ENCODE results near the gene PIK3R6. TPM values are rescaled to one million over a fixed set of nuclear protein-coding genes. Genes with fewer than 3 reads are reported as not detected.

PIK3R6 gene
- total and polyA plus RNA-seq, 2 of the 13 experiments (the other 11 are each of a cell fraction or from before 2014, with no cell fraction given) = not detected

DNA sequence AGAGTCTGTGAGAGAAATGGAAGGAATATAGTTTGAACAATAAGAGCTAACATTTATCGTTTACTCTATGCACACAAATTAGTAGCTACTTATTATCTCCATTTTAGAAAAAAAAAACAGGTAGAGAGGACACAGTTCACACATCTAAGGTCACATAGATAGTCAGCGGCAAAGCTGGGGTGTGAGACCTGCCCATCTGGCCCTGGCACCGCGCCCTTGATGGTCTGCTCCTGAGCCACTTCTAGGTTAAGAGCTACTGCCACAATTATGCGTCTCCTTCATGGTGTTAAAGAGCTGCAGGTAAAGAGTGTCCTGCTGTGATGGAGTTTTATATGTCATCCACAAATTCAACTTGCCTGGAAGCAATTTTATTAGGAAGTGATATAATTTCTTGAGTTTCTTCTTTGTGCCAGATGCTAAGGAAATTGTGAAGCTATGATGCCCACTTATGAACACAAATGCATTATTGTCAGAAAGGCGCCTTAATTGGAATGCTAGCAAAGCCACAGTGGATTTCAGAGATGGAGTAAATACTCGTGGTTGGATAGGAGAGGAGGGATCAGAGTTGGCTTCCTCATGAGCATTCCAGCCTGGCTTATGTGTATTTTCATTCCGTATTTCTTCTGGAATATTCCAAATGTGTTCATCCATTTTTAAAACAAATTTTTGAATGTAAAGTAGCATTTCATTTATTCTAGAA is 47.0 kb downstream of the PIK3R6 start:
- Histone ChIP-seq H3K36me3 (replicated peaks in 1 of 2; ENCODE audit: control insufficient read depth in 1 of 2, insufficient read depth in 2 of 2, low read length in 2 of 2) (no peaks in the 10 kb centered on the region), H3K9ac (ENCODE audit: insufficient read depth, low read depth, low read length) (no peak overlapping the region), H3K27ac (ENCODE audit: extremely low read length, insufficient read depth, low read length) (no peak overlapping the region), H3K4me1 (ENCODE audit: insufficient read depth, low read length) (no peaks in the 10 kb centered on the region), H3K9me3 (ENCODE audit: low read length) (peaks cover 11% of the 10 kb centered on the region), H3K79me2 (ENCODE audit: insufficient read depth, low read length) (no peaks in the 10 kb centered on the region), H4K20me1 (ENCODE audit: insufficient read depth, low read length) (no peaks in the 10 kb centered on the region), H3K4me3 (replicated peaks in 1 of 3; ENCODE audit: insufficient read depth in 1 of 3, low read depth in 2 of 3, low read length in 3 of 3) (no peak overlapping the region), H3K4me2 (ENCODE audit: low read depth, low read length) (no peak overlapping the region), H3K27me3 (ENCODE audit: control insufficient read depth in 1 of 2, insufficient read depth in 2 of 2, low read length in 2 of 2) (no peaks in the 10 kb centered on the region; a peak in 3 of 5 replicates), H2AFZ (ENCODE audit: low read length) (no peak overlapping the region)
- 20% methylated on average over 8 of the region's 8 CpGs for WGBS (ENCODE audit: low lambda C conversion rate)
- ChIA-PET CTCF (ENCODE audit: low intra/inter-chr PET ratio, low total read pairs) (no interaction called here), POLR2A (no interaction called here)
- TF ChIP-seq DPF2 (CRISPR knock-in tag; IDR thresholded peaks at IDR 0.05; ENCODE audit: borderline replicate concordance, low read depth) (no peak), ZNF790 (CRISPR knock-in tag; IDR thresholded peaks at IDR 0.05; ENCODE audit: borderline replicate concordance) (no peak), ZBTB8A (CRISPR knock-in tag; IDR thresholded peaks at IDR 0.05; ENCODE audit: borderline replicate concordance, low read depth) (no peak), RORA (CRISPR knock-in tag; IDR thresholded peaks at IDR 0.05) (no peak), ZBTB42 (CRISPR knock-in tag; IDR thresholded peaks at IDR 0.05) (no peak), GPN1 (CRISPR knock-in tag; IDR thresholded peaks at IDR 0.05; ENCODE audit: borderline replicate concordance) (no peak), MAF1 (CRISPR knock-in tag; IDR thresholded peaks at IDR 0.05; ENCODE audit: borderline replicate concordance) (no peak), ZNF335 (CRISPR knock-in tag; IDR thresholded peaks at IDR 0.05) (no peak), FOXC1 (CRISPR knock-in tag; IDR thresholded peaks at IDR 0.05; ENCODE audit: borderline replicate concordance) (no peak), HNRNPK (IDR thresholded peaks at IDR 0.05; ENCODE audit: low read depth, low read length, poor library complexity, severe bottlenecking) (no peak), PLSCR1 (CRISPR knock-in tag; IDR thresholded peaks at IDR 0.05; ENCODE audit: borderline replicate concordance) (no peak), NFATC3 (CRISPR knock-in tag; IDR thresholded peaks at IDR 0.05) (no peak), FOSL2 (CRISPR knock-in tag; IDR thresholded peaks at IDR 0.05) (no peak), FOXO1 (CRISPR knock-in tag; IDR thresholded peaks at IDR 0.05) (no peak), MXD4 (CRISPR knock-in tag; IDR thresholded peaks at IDR 0.05) (no peak)
- TF ChIP-seq, protein P1, sequence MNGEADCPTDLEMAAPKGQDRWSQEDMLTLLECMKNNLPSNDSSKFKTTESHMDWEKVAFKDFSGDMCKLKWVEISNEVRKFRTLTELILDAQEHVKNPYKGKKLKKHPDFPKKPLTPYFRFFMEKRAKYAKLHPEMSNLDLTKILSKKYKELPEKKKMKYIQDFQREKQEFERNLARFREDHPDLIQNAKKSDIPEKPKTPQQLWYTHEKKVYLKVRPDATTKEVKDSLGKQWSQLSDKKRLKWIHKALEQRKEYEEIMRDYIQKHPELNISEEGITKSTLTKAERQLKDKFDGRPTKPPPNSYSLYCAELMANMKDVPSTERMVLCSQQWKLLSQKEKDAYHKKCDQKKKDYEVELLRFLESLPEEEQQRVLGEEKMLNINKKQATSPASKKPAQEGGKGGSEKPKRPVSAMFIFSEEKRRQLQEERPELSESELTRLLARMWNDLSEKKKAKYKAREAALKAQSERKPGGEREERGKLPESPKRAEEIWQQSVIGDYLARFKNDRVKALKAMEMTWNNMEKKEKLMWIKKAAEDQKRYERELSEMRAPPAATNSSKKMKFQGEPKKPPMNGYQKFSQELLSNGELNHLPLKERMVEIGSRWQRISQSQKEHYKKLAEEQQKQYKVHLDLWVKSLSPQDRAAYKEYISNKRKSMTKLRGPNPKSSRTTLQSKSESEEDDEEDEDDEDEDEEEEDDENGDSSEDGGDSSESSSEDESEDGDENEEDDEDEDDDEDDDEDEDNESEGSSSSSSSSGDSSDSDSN (CRISPR knock-in tag; IDR thresholded peaks at IDR 0.05) = no peak
- FAIRE-seq = no peak
- BruUV-seq (replicated peaks) = no TSS peak
- intact Hi-C loops (cut with micrococcal nuclease; ENCODE audit: unreplicated experiment) (no loop called here), in situ Hi-C loops (cut with HindIII; ENCODE audit: extremely low pct_ligation_motif_present, low pct_unique_long_range_greater_than_20kb) (no loop called here)
- DNase-seq (ENCODE audit: low spot score) = no peak
- no peak for ATAC-seq

Data from HepG2 (cell line).